A549 (cell line): ENCODE measurements around the gene CD274. TPM values are rescaled to one million over a fixed set of nuclear protein-coding genes. Genes with fewer than 3 reads are reported as not detected.

ENCODE experiments used
- ATAC-seq, 2 experiments: fragments of 200-7000 bp in 1 of 2; fragments of >200 bp in 1 of 2; cut with Nextera tagmentation in 1 of 2; cut with Tn5 transposase in 1 of 2; 3 replicates each; pipeline versions ENCODE4 v1.8.0 to v1.9.1; 2018 to 2020; ENCODE audit warnings: mild to moderate bottlenecking in 1 of 2, moderate library complexity in 1 of 2
- CTCF ChIA-PET: fragments of 300-600 bp; sonication (Branson Sonifier 250); formaldehyde crosslinking; extraction: SDS; loops from one replicate; lab custom pipeline; 2021; ENCODE audit warnings: antibody characterized with exemption, inconsistent platforms; lab: Yijun Ruan, JAX
- POLR2A ChIA-PET: fragments of 350-600 bp; formaldehyde crosslinking; extraction: SDS; loops from one replicate; lab custom pipeline; 2021; ENCODE audit warnings: antibody characterized with exemption, inconsistent platforms; lab: Yijun Ruan, JAX
- DNase-seq, 2 experiments: peaks; one replicate each; pipeline versions ENCODE4 v3.0.0 to v3.0.0-alpha.2; 2011 to 2016; ENCODE audit warnings: low read depth in 1 of 2, low spot score in 1 of 2
- FAIRE-seq: peaks from 2 replicates; lab custom pipeline; 2011; peaks lifted over from hg19 to GRCh38; lab: Jason Lieb, UNC
- H3K27ac ChIP-seq, 2 experiments: fragments of >200 bp; sonication (Bioruptor Twin); formaldehyde crosslinking; 3 replicates each; pipeline ENCODE4 v1.5.1; 2016 to 2017
- H3K4me1 ChIP-seq: fragments of >200 bp; sonication (Bioruptor Twin); formaldehyde crosslinking; 3 replicates; pipeline ENCODE4 v1.6.1; 2016
- H3K4me2 ChIP-seq: fragments of >200 bp; sonication (Bioruptor Twin); formaldehyde crosslinking; 3 replicates; pipeline ENCODE4 v1.6.1; 2016
- H3K4me3 ChIP-seq: fragments of >200 bp; sonication (Bioruptor Twin); formaldehyde crosslinking; 3 replicates; pipeline ENCODE4 v1.5.1; 2016
- H3K9me3 ChIP-seq: fragments of >200 bp; sonication (Bioruptor Twin); formaldehyde crosslinking; 3 replicates; pipeline ENCODE4 v1.6.1; 2016
- CBX8 ChIP-seq: fragments of 200-600 bp; sonication (generic); IDR thresholded peaks from 2 replicates; pipeline ENCODE4 v1.6.1; 2016
- EHF ChIP-seq: fragments of 250-450 bp; sonication (Bioruptor Pico); IDR thresholded peaks from 2 replicates; pipeline ENCODE4 v1.5.0; 2020; ENCODE audit warnings: mild to moderate bottlenecking
- EP300 ChIP-seq, 2 experiments: fragments of >200 bp; sonication (Bioruptor Twin); formaldehyde crosslinking; IDR thresholded peaks; 2 replicates in 1 of 2; 3 replicates in 1 of 2; pipeline ENCODE4 v1.6.1; 2016 to 2017
- ESRRA ChIP-seq: fragments of 150-350 bp; IDR thresholded peaks from 2 replicates; pipeline ENCODE4 v1.6.1; 2014; ENCODE audit warnings: mild to moderate bottlenecking, low read length, borderline replicate concordance
- GATA3 ChIP-seq: IDR thresholded peaks from 2 replicates; pipeline ENCODE4 v1.6.1; 2012; ENCODE audit warnings: borderline replicate concordance
- HES2 ChIP-seq: fragments of >200 bp; sonication (Bioruptor Twin); formaldehyde crosslinking; IDR thresholded peaks from 2 replicates; pipeline ENCODE4 v1.6.1; 2016
- JUN ChIP-seq, 2 experiments: fragments of >200 bp; sonication (Bioruptor Twin); formaldehyde crosslinking; IDR thresholded peaks; 2 replicates in 1 of 2; 3 replicates in 1 of 2; pipeline ENCODE4 v1.6.1; 2016 to 2017
- MAFK ChIP-seq: fragments of 450-650 bp; IDR thresholded peaks from 2 replicates; pipeline ENCODE4 v1.6.1; 2014; ENCODE audit not compliant: partially characterized antibody
- MYC ChIP-seq: IDR thresholded peaks from 2 replicates; pipeline ENCODE4 v1.6.1; 2012; ENCODE audit warnings: mild to moderate bottlenecking, inconsistent platforms, low read length, improper control_type of control experiment, borderline replicate concordance
- RAD21 ChIP-seq, 2 experiments: fragments of >200 bp in 1 of 2; sonication (Bioruptor Twin) in 1 of 2; formaldehyde crosslinking in 1 of 2; IDR thresholded peaks in 1 of 2; conservative IDR thresholded peaks in 1 of 2; 2 replicates in 1 of 2; 3 replicates in 1 of 2; pipeline ENCODE4 v1.6.1; 2012 to 2018; ENCODE audit warnings: inconsistent platforms in 1 of 2
- RCOR1 ChIP-seq: fragments of 150-350 bp; IDR thresholded peaks from 2 replicates; pipeline ENCODE4 v1.6.1; 2014; ENCODE audit warnings: antibody characterized with exemption, low read length, low read depth
- SMC3 ChIP-seq: fragments of >200 bp; sonication (Bioruptor Twin); formaldehyde crosslinking; IDR thresholded peaks from 3 replicates; pipeline ENCODE4 v1.6.1; 2018; ENCODE audit warnings: inconsistent platforms
- SREBF2 ChIP-seq: fragments of 450-650 bp; IDR thresholded peaks from 2 replicates; pipeline ENCODE4 v1.6.1; 2014; ENCODE audit warnings: mild to moderate bottlenecking, moderate library complexity
- TFCP2L1 ChIP-seq: fragments of 250-450 bp; sonication (Bioruptor Pico); IDR thresholded peaks from 2 replicates; pipeline ENCODE4 v1.5.0; 2021; ENCODE audit warnings: mild to moderate bottlenecking
- TP53 ChIP-seq: fragments of 250-450 bp; sonication (Bioruptor Pico); IDR thresholded peaks from 2 replicates; pipeline ENCODE4 v1.5.0; 2021; ENCODE audit warnings: mild to moderate bottlenecking, moderate library complexity
- USF2 ChIP-seq: fragments of 450-650 bp; IDR thresholded peaks from 2 replicates; pipeline ENCODE4 v1.6.1; 2014; ENCODE audit warnings: antibody characterized with exemption
- ZNF302 ChIP-seq: fragments of 250-450 bp; sonication (Bioruptor Pico); IDR thresholded peaks from 2 replicates; pipeline ENCODE4 v1.9.0; 2021; ENCODE audit warnings: inconsistent platforms, mild to moderate bottlenecking, moderate library complexity
- WGBS: methylation state at CpG from one replicate; pipeline ENCODE4 v1.1.6; 2017; ENCODE audit errors: missing lambda C conversion rate; 5-methylcytosine and 5-hydroxymethylcytosine counted together
- polyA plus RNA-seq, 4 experiments: library from polyadenylated mRNA; depleted of rRNA in 3 of 4; stranded (reverse); fragments of >200 nt; fragmentation: RNase III in 1 of 4; extraction: RNeasy Plus Mini Kit Qiagen cat#74134 plus additional on column Dnase treatment in 1 of 4; gene quantifications; 2 replicates in 3 of 4; 3 replicates in 1 of 4; pipeline ENCODE4 v1.2.3, GENCODE V29; 2011 to 2017
- TF ChIP-seq, protein P1 (sequence below): fragments of 250-450 bp; sonication (Bioruptor Pico); IDR thresholded peaks from 2 replicates; pipeline ENCODE4 v1.5.0; 2021; ENCODE audit warnings: mild to moderate bottlenecking, moderate library complexity, borderline replicate concordance
- TF ChIP-seq, protein P2 (sequence below): fragments of 200-600 bp; sonication (generic); IDR thresholded peaks from 2 replicates; pipeline ENCODE4 v1.6.1; 2016; ENCODE audit warnings: antibody characterized with exemption, mild to moderate bottlenecking, moderate library complexity
- TF ChIP-seq, protein P3 (sequence below): fragments of 250-450 bp; sonication (Bioruptor Pico); IDR thresholded peaks from 2 replicates; pipeline ENCODE4 v1.5.0; 2020; ENCODE audit warnings: low read depth, mild to moderate bottlenecking, moderate library complexity

The CD274 gene
- polyA plus RNA-seq, 2 of the 4 experiments (the other 2 are of a cell fraction), result 3.4 to 6.8 TPM

DNA sequence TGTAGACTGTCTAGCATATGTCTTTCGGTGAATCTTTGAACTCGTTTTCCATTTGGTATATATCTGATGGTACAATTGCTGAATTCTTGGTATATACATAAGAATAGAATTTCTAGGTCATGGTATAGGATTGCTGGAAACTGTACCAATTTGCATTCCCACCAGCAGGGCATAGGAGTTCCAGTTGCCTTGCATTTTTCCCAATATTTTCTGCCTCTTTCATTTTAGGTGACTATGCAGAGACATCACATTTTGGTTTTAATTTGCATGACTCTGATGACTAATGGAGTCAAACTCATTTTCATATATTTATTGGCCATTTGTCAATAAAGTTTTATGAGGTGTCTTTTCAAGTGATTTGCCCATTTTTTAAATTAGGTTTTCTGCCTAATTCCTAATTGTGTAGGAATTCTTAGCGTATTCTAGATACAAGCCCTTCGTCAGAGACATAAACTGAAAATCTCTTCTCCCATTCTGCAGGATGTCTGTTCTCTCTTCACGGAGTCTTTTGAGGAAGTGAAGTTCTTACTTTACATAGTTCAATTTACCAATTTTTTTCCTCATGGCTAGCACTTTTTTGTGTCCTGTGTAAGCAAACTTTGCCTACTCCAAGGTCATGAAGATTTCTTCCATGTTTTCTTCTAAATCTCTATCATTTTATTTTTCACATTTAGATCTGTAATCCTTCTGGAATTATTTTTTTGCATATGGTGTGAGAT is 31.1 kb downstream of the CD274 start:
- POLR2A ChIA-PET, result no interaction called here
- H3K27ac ChIP-seq, result no peak overlapping the region
- H3K4me3 ChIP-seq, result no peak overlapping the region
- CTCF ChIA-PET, result interaction anchor here (0.6 kb wide), 1 partner anchor 721 kb away, joined by 3 read pairs; no protein-coding TSS in a partner anchor
- H3K9me3 ChIP-seq, result no peaks in the 10 kb centered on the region
- no peak overlapping the region for H3K4me2 ChIP-seq
- FAIRE-seq (peak; percentile 74), ATAC-seq (peak in 1 of 2 experiments; percentile 67; a peak in 3 of 6 replicates), DNase-seq (peak in 1 of 2 experiments; percentile 8)
- 73% methylated on average over 5 of the region's 5 CpGs for WGBS
- H3K4me1 ChIP-seq, result peaks cover 8% of the 10 kb centered on the region; the same call in 1 of the 3 replicates
- TF ChIP-seq GATA3 (no peak), USF2 (no peak), MAFK (no peak), ZNF302 (no peak), TP53 (CRISPR knock-in tag) (no peak), RAD21 (conservative IDR thresholded peaks at IDR 0.05 in 1 of 2, IDR thresholded peaks at IDR 0.05 in 1 of 2) (no peak), MYC (no peak)
- TF ChIP-seq, protein P1, sequence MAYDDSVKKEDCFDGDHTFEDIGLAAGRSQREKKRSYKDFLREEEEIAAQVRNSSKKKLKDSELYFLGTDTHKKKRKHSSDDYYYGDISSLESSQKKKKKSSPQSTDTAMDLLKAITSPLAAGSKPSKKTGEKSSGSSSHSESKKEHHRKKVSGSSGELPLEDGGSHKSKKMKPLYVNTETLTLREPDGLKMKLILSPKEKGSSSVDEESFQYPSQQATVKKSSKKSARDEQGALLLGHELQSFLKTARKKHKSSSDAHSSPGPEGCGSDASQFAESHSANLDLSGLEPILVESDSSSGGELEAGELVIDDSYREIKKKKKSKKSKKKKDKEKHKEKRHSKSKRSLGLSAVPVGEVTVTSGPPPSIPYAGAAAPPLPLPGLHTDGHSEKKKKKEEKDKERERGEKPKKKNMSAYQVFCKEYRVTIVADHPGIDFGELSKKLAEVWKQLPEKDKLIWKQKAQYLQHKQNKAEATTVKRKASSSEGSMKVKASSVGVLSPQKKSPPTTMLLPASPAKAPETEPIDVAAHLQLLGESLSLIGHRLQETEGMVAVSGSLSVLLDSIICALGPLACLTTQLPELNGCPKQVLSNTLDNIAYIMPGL, result no peak
- TF ChIP-seq, protein P2, sequence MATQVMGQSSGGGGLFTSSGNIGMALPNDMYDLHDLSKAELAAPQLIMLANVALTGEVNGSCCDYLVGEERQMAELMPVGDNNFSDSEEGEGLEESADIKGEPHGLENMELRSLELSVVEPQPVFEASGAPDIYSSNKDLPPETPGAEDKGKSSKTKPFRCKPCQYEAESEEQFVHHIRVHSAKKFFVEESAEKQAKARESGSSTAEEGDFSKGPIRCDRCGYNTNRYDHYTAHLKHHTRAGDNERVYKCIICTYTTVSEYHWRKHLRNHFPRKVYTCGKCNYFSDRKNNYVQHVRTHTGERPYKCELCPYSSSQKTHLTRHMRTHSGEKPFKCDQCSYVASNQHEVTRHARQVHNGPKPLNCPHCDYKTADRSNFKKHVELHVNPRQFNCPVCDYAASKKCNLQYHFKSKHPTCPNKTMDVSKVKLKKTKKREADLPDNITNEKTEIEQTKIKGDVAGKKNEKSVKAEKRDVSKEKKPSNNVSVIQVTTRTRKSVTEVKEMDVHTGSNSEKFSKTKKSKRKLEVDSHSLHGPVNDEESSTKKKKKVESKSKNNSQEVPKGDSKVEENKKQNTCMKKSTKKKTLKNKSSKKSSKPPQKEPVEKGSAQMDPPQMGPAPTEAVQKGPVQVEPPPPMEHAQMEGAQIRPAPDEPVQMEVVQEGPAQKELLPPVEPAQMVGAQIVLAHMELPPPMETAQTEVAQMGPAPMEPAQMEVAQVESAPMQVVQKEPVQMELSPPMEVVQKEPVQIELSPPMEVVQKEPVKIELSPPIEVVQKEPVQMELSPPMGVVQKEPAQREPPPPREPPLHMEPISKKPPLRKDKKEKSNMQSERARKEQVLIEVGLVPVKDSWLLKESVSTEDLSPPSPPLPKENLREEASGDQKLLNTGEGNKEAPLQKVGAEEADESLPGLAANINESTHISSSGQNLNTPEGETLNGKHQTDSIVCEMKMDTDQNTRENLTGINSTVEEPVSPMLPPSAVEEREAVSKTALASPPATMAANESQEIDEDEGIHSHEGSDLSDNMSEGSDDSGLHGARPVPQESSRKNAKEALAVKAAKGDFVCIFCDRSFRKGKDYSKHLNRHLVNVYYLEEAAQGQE, result no peak

- Histone ChIP-seq H3K4me2 (no peak overlapping the region), H3K4me3 (no peak overlapping the region), H3K9me3 (no peaks in the 10 kb centered on the region)
- TF ChIP-seq SREBF2, result no peak
- TF ChIP-seq RCOR1, result no peak
- TF ChIP-seq, protein P3, sequence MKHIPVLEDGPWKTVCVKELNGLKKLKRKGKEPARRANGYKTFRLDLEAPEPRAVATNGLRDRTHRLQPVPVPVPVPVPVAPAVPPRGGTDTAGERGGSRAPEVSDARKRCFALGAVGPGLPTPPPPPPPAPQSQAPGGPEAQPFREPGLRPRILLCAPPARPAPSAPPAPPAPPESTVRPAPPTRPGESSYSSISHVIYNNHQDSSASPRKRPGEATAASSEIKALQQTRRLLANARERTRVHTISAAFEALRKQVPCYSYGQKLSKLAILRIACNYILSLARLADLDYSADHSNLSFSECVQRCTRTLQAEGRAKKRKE (CRISPR knock-in tag), result no peak
- no peak for TF ChIP-seq SMC3
- TF ChIP-seq GATA3, result no peak
- TF ChIP-seq CBX8, result no peak
- no peak for TF ChIP-seq TFCP2L1
- no peak for TF ChIP-seq HES2
- TF ChIP-seq ESRRA, result no peak
- no peak for TF ChIP-seq JUN (IDR thresholded peaks at IDR 0.05)
- no peak for TF ChIP-seq EHF (CRISPR knock-in tag)
- TF ChIP-seq EP300 (IDR thresholded peaks at IDR 0.05), result no peak
- TF ChIP-seq, all 56 proteins: peak for 0
- ChIA-PET POLR2A (no interaction called here), CTCF (interaction anchor here (0.6 to 1.8 kb wide), 2 partner anchors 118 to 722 kb away, joined by 3 to 4 read pairs; no protein-coding TSS in a partner anchor)
- no peak for FAIRE-seq
- no peak for DNase-seq
- Histone ChIP-seq H3K27ac (no peak overlapping the region), H3K4me1 (peaks cover 8% of the 10 kb centered on the region; the same call in 1 of the 3 replicates)
- WGBS, result 72% methylated on average over 8 of the region's 8 CpGs
- ATAC-seq, result no peak
Measured at GRCh38 chr9:5482194-5482593, 31.9 kb downstream of the CD274 start.
